ENCODE measurements around the gene EDEM3. TPM values are rescaled to one million over a fixed set of nuclear protein-coding genes. Genes with fewer than 3 reads are reported as not detected.

The EDEM3 gene
- total and polyA plus RNA-seq, 2 donors (not counting 1 experiment from before 2014, with no cell fraction given), result 4.3 to 20.9 TPM

DNA sequence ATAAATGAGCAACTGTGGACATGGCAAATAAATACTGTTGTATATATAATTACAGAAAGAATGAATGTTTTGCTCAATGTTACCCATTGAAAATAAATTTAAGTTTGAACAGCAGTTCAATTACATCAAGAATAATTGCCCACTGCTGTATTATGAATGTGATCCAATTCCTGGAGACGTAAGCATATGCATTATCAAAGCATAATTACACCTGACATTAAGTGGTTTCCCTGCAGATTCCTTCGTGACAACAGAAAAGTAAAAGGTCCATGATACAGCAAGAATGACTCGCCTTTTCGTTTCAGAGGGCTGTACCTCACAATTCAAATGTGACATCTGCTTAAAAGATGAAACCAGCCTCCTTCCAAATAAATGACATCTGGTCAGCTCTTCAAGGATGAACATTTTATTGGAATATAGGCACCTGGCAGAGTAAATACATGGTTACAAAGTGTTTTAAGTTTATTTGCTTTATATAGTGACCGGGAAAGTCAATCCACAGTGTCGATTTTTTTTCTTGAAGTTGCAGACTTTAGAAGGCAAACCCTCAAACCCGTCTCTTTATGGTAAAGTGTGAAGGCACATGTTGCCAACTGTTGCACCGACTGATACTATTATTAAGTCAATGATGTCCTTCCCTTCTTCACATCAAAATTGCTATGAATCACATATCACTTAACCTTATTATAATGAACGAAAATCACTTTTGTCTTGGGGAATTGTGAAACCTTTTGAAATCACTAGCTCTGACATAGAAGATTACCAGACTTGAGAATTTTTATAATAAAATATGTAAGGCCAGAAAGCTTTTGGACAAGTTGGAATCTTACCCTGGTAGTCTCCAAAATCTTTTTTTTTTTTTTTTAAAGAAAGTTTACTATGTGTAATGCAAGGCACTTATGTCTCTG, 36.2 kb upstream of the EDEM3 start:
- ChIA-PET CTCF (interaction anchor here (0.7 to 0.8 kb wide), 2 partner anchors 14 to 33 kb away, joined by 3 read pairs; no protein-coding TSS in a partner anchor), POLR2A (no interaction called here)
- DNase-seq (no peak), ATAC-seq (ENCODE audit: low read depth) (no peak)
- no peak overlapping the region for H3K27ac Mint-ChIP-seq
- Histone ChIP-seq H3K4me1 (ENCODE audit: control insufficient read depth in 2 of 2, insufficient read depth in 2 of 2, low read length in 2 of 2) (peaks cover 0 to 6% of the 10 kb centered on the region in 2 donors), H3K36me3 (replicated peaks in 1 of 2; ENCODE audit: control extremely low read depth in 1 of 2, control insufficient read depth in 1 of 2, extremely low read depth in 1 of 2, insufficient read depth in 2 of 2, low read length in 1 of 2) (no peaks in the 10 kb centered on the region), H4K20me1 (ENCODE audit: control insufficient read depth, insufficient read depth, low read length, poor library complexity, severe bottlenecking) (no peaks in the 10 kb centered on the region), H2AFZ (ENCODE audit: insufficient read depth, low read depth, low read length, poor library complexity, severe bottlenecking) (no peak overlapping the region), H3K27me3 (replicated peaks in 1 of 4; ENCODE audit: control extremely low read depth in 1 of 4, control insufficient read depth in 3 of 4, insufficient read depth in 4 of 4, low read length in 3 of 4) (no peaks in the 10 kb centered on the region), H3K4me3 (ENCODE audit: control extremely low read depth in 1 of 5, extremely low read depth in 1 of 5, insufficient read depth in 1 of 5, low read depth in 2 of 5, low read length in 4 of 5) (no peak overlapping the region), H3K4me2 (replicated peaks; ENCODE audit: low read depth, low read length, poor library complexity, severe bottlenecking) (no peak overlapping the region), H3K9me3 (ENCODE audit: control extremely low read depth in 1 of 3, control insufficient read depth in 2 of 3, insufficient read depth in 1 of 3, low read length in 2 of 3) (peaks cover 0 to 7% (median 0%) of the 10 kb centered on the region in 3 donors), H3K9ac (ENCODE audit: low read length) (no peak overlapping the region), H3K79me2 (ENCODE audit: control insufficient read depth, insufficient read depth, low read length) (no peaks in the 10 kb centered on the region), H3K27ac (ENCODE audit: low read length in 2 of 2) (no peak overlapping the region)
- 100% methylated on average over 6 of the region's 9 CpGs for WGBS (ENCODE audit: insufficient coverage)
- peaks cover 2% of the 10 kb centered on the region for H3K9me3 Mint-ChIP-seq (ENCODE audit: insufficient read depth)
- TF ChIP-seq EZH2 (IDR thresholded peaks at IDR 0.05; ENCODE audit: borderline replicate concordance, insufficient read depth, low read depth, low read length, poor library complexity, severe bottlenecking), result no peak
- H3K27me3 Mint-ChIP-seq, result no peaks in the 10 kb centered on the region
- H3K4me1 Mint-ChIP-seq, result peaks cover 6% of the 10 kb centered on the region
- H3K4me3 Mint-ChIP-seq, result no peak overlapping the region
- intact Hi-C loops (cut with micrococcal nuclease), result no loop called here

DNA sequence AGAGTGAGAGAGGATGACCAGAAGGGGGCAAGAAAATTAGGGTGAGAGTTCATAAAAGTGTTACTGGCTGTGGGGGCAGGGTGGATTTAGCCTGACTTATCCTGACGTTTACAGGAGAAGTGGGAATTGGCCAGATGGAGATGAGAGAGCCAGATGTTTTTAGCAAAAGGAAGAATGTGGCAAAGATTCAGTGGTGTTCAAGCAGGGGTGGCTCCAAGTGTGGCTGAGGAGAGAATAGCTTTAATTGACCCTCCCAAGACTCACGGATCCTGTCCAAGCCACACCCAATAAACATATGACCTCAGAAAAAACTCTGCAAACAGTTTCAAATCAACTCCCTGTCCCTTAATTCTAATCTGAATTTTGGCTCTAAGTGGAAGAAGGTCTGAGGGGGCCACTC, 35.2 kb upstream of the EDEM3 start:
- Histone ChIP-seq H4K20me1 (ENCODE audit: control insufficient read depth, insufficient read depth, low read length, poor library complexity, severe bottlenecking) (no peaks in the 10 kb centered on the region), H3K36me3 (replicated peaks in 1 of 2; ENCODE audit: control extremely low read depth in 1 of 2, control insufficient read depth in 1 of 2, extremely low read depth in 1 of 2, insufficient read depth in 2 of 2, low read length in 1 of 2) (no peaks in the 10 kb centered on the region), H3K9ac (ENCODE audit: low read length) (no peak overlapping the region), H3K79me2 (ENCODE audit: control insufficient read depth, insufficient read depth, low read length) (no peaks in the 10 kb centered on the region), H3K27ac (ENCODE audit: low read length in 2 of 2) (no peak overlapping the region), H2AFZ (ENCODE audit: insufficient read depth, low read depth, low read length, poor library complexity, severe bottlenecking) (no peak overlapping the region), H3K4me3 (ENCODE audit: control extremely low read depth in 1 of 5, extremely low read depth in 1 of 5, insufficient read depth in 1 of 5, low read depth in 2 of 5, low read length in 4 of 5) (no peak overlapping the region), H3K27me3 (replicated peaks in 1 of 4; ENCODE audit: control extremely low read depth in 1 of 4, control insufficient read depth in 3 of 4, insufficient read depth in 4 of 4, low read length in 3 of 4) (no peaks in the 10 kb centered on the region), H3K4me1 (ENCODE audit: control insufficient read depth in 2 of 2, insufficient read depth in 2 of 2, low read length in 2 of 2) (peaks cover 0 to 6% of the 10 kb centered on the region in 2 donors), H3K9me3 (ENCODE audit: control extremely low read depth in 1 of 3, control insufficient read depth in 2 of 3, insufficient read depth in 1 of 3, low read length in 2 of 3) (peaks cover 0 to 7% (median 3%) of the 10 kb centered on the region in 3 donors), H3K4me2 (replicated peaks; ENCODE audit: low read depth, low read length, poor library complexity, severe bottlenecking) (no peak overlapping the region)
- CTCF ChIA-PET, result no interaction called here
- DNase-seq (no peak), ATAC-seq (ENCODE audit: low read depth) (no peak)
- H3K27ac Mint-ChIP-seq, result no peak overlapping the region
- intact Hi-C loops (cut with micrococcal nuclease), result no loop called here
- POLR2A ChIA-PET, result no interaction called here
- H3K4me1 Mint-ChIP-seq, result peaks cover 6% of the 10 kb centered on the region
- TF ChIP-seq, protein P1, sequence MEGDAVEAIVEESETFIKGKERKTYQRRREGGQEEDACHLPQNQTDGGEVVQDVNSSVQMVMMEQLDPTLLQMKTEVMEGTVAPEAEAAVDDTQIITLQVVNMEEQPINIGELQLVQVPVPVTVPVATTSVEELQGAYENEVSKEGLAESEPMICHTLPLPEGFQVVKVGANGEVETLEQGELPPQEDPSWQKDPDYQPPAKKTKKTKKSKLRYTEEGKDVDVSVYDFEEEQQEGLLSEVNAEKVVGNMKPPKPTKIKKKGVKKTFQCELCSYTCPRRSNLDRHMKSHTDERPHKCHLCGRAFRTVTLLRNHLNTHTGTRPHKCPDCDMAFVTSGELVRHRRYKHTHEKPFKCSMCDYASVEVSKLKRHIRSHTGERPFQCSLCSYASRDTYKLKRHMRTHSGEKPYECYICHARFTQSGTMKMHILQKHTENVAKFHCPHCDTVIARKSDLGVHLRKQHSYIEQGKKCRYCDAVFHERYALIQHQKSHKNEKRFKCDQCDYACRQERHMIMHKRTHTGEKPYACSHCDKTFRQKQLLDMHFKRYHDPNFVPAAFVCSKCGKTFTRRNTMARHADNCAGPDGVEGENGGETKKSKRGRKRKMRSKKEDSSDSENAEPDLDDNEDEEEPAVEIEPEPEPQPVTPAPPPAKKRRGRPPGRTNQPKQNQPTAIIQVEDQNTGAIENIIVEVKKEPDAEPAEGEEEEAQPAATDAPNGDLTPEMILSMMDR (IDR thresholded peaks at IDR 0.05), result no peak
- no peak for TF ChIP-seq EZH2 (IDR thresholded peaks at IDR 0.05; ENCODE audit: borderline replicate concordance, insufficient read depth, low read depth, low read length, poor library complexity, severe bottlenecking)
- no peaks in the 10 kb centered on the region for H3K27me3 Mint-ChIP-seq
- WGBS (ENCODE audit: insufficient coverage), result 82% methylated on average over 1 of the region's 2 CpGs
- peaks cover 2% of the 10 kb centered on the region for H3K9me3 Mint-ChIP-seq (ENCODE audit: insufficient read depth)
- H3K4me3 Mint-ChIP-seq, result no peak overlapping the region
